Endothelial cell of umbilical vein (primary cell): ENCODE data around the gene MAML2. TPM values are rescaled to one million over a fixed set of nuclear protein-coding genes. Genes with fewer than 3 reads are reported as not detected.

Experiments
- BruUV-seq: library from RNA; stranded (reverse); fragments of 400-500 nt; replicated peaks from 2 replicates; lab custom pipeline; 2021; lab: Mats Ljungman, UMichigan
- CTCF ChIA-PET: fragments of 300-600, 350-600 bp; sonication (Branson Sonifier 250); formaldehyde crosslinking; loops from one replicate; lab custom pipeline; 2021; ENCODE audit warnings: antibody characterized with exemption, inconsistent platforms; lab: Charles Lee
- POLR2A ChIA-PET: fragments of 300-600, 350-600 bp; sonication (Branson Sonifier 250); formaldehyde crosslinking; loops from one replicate; lab custom pipeline; 2021; ENCODE audit warnings: antibody characterized with exemption, inconsistent platforms; lab: Charles Lee
- DNase-seq: peaks from one replicate; pipeline ENCODE4 v3.0.0-alpha.2; 2011; ENCODE audit warnings: low read depth, low spot score
- FAIRE-seq: peaks from 2 replicates; lab custom pipeline; 2011; peaks lifted over from hg19 to GRCh38; lab: Jason Lieb, UNC
- H2AFZ ChIP-seq: 2 replicates; pipeline ENCODE4 v1.6.0; 2012; ENCODE audit warnings: low read depth, low read length, control low read depth, inconsistent platforms
- H3K27ac ChIP-seq: 2 replicates; pipeline ENCODE4 v1.5.1; 2011; ENCODE audit warnings: low read depth, mild to moderate bottlenecking, control low read depth, low read length, moderate library complexity; ENCODE audit not compliant: insufficient read depth
- H3K27me3 ChIP-seq, 2 experiments: 2 replicates each; pipeline versions ENCODE4 v1.6.0 to v1.6.1; 2011; ENCODE audit warnings: low read length in 2 of 2, mixed read lengths in 1 of 2; ENCODE audit not compliant: control insufficient read depth in 2 of 2, insufficient read depth in 2 of 2
- H3K36me3 ChIP-seq, 2 experiments: 2 replicates in 1 of 2; 3 replicates in 1 of 2; pipeline ENCODE4 v1.5.1; 2011; ENCODE audit warnings: low read length in 2 of 2, mild to moderate bottlenecking in 1 of 2, moderate library complexity in 1 of 2; ENCODE audit not compliant: control insufficient read depth in 2 of 2, insufficient read depth in 2 of 2; ENCODE audit errors: extremely low read depth in 1 of 2
- H3K4me1 ChIP-seq: 3 replicates; pipeline ENCODE4 v1.5.1; 2011; ENCODE audit warnings: mild to moderate bottlenecking, low read length; ENCODE audit not compliant: control insufficient read depth, insufficient read depth; ENCODE audit errors: extremely low read depth
- H3K4me2 ChIP-seq: 2 replicates; pipeline ENCODE4 v1.6.1; 2011; ENCODE audit warnings: low read length, control low read depth, mixed read lengths; ENCODE audit not compliant: insufficient read depth
- H3K4me3 ChIP-seq, 3 experiments: fragments of 200-600 bp in 1 of 3; sonication (generic), shearing (Covaris generic) in 1 of 3; replicated peaks in 1 of 3; 2 replicates each; pipeline ENCODE4 v1.5.1; 2011 to 2016; ENCODE audit warnings: control low read depth in 3 of 3, low read length in 3 of 3, mild to moderate bottlenecking in 2 of 3, inconsistent platforms in 1 of 3, low read depth in 1 of 3, moderate library complexity in 1 of 3; ENCODE audit not compliant: insufficient read depth in 1 of 3
- H3K79me2 ChIP-seq: 2 replicates; pipeline ENCODE4 v1.6.0; 2012; ENCODE audit warnings: low read length, inconsistent platforms; ENCODE audit not compliant: control insufficient read depth, insufficient read depth
- H3K9ac ChIP-seq: replicated peaks from 2 replicates; pipeline ENCODE3; 2011; ENCODE audit warnings: low read length, control low read depth; ENCODE audit not compliant: insufficient read depth; ENCODE audit errors: extremely low read depth
- H3K9me1 ChIP-seq: replicated peaks from 3 replicates; pipeline ENCODE4 v1.6.0; 2011; ENCODE audit warnings: mild to moderate bottlenecking, low read length; ENCODE audit not compliant: control insufficient read depth, insufficient read depth; ENCODE audit errors: extremely low read depth
- H3K9me3 ChIP-seq: replicated peaks from 2 replicates; pipeline ENCODE4 v1.5.1; 2012; ENCODE audit warnings: low read length, inconsistent platforms; ENCODE audit not compliant: control insufficient read depth, insufficient read depth
- H4K20me1 ChIP-seq: replicated peaks from 2 replicates; pipeline ENCODE3; 2011; ENCODE audit warnings: mild to moderate bottlenecking, low read length; ENCODE audit not compliant: control insufficient read depth, insufficient read depth; ENCODE audit errors: extremely low read depth
- FOS ChIP-seq: IDR thresholded peaks from 2 replicates; pipeline ENCODE4 v1.6.1; 2011; ENCODE audit warnings: mild to moderate bottlenecking, low read length, moderate library complexity, borderline replicate concordance; ENCODE audit not compliant: insufficient read depth
- GATA2 ChIP-seq: IDR thresholded peaks from 2 replicates; pipeline ENCODE4 v1.7.0; 2011; ENCODE audit warnings: low read depth, mild to moderate bottlenecking, moderate library complexity, mixed read lengths, low read length; ENCODE audit not compliant: insufficient read length, insufficient read depth
- JUN ChIP-seq: IDR thresholded peaks from 2 replicates; pipeline ENCODE4 v1.6.1; 2011; ENCODE audit warnings: borderline replicate concordance, low read depth; ENCODE audit not compliant: insufficient read length, insufficient read depth
- MYC ChIP-seq: IDR thresholded peaks from one replicate; pipeline ENCODE4 v1.6.1; 2011; ENCODE audit warnings: mild to moderate bottlenecking, low read depth, low read length
- dilution Hi-C: fragments of 300-500 bp; cut with MboI; formaldehyde crosslinking; loops from one replicate; pipeline ENCODE4 v1.15.0; 2019; ENCODE audit warnings: low sequenced_read_pairs; ENCODE audit not compliant: extremely low pct_ligation_motif_present
- intact Hi-C: fragments of 100-400 bp; cut with micrococcal nuclease; formaldehyde crosslinking; loops from one replicate; pipeline ENCODE4 v1.10.0; 2022
- polyA plus RNA-seq, 4 experiments: library from polyadenylated mRNA; depleted of rRNA in 3 of 4; stranded (reverse) in 3 of 4; unstranded in 1 of 4; fragments of >200 nt; gene quantifications; 2 replicates each; pipeline versions ENCODE4 v1.2.1 to v1.2.3, GENCODE V29; 2011 to 2012; ENCODE audit warnings: missing spikeins in 1 of 4
- total RNA-seq: library from RNA; stranded (reverse); gene quantifications from 2 replicates; pipeline ENCODE4 v1.2.3, GENCODE V29; 2021
- TF ChIP-seq, protein P1 (sequence below): IDR thresholded peaks from 2 replicates; pipeline ENCODE4 v1.6.1; 2011; ENCODE audit not compliant: insufficient read depth, insufficient read length
- TF ChIP-seq, protein P2 (sequence below), 2 donors: IDR thresholded peaks; 1 replicate in 1 of 2; 2 replicates in 1 of 2; pipeline ENCODE4 v1.5.1; 2011; ENCODE audit warnings: low read length in 2 of 2, mild to moderate bottlenecking in 2 of 2, moderate library complexity in 2 of 2, control low read depth in 1 of 2, inconsistent platforms in 1 of 2, low read depth in 1 of 2; ENCODE audit not compliant: insufficient read depth in 1 of 2; ENCODE audit errors: extremely low read depth in 1 of 2

MAML2 gene
- total and polyA plus RNA-seq, 2 donors (not counting 3 experiments of a cell fraction or from before 2014, with no cell fraction given), result 12.4 to 16.8 TPM

DNA sequence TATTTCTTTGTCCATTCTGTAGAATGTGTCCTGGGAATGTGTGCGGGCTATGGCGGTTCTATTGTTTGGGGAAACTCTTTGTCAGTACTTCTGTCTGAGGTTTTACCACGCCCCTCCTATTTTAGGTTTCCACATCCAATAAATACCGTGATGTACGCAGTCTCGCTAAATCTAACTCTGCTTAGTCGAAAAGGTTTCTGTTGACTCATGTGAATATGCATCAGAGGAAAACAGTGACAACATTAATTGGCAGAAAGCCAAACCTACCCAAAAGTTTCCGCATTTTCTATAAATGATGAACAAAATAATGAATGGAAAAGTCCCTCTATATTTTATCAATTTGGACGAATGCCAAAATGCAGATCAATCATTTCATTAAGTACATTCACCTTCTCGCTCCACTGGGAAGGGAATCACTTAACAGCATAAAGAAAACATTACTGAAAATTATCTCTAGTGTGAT, 143.4 kb downstream of the MAML2 start:
- Histone ChIP-seq H3K4me2 (no peak overlapping the region), H3K4me1 (peaks cover 6% of the 10 kb centered on the region), H2AFZ (no peak overlapping the region), H3K36me3 (no peaks in the 10 kb centered on the region), H3K4me3 (no peak overlapping the region), H3K27ac (no peak overlapping the region), H3K9me3 (no peaks in the 10 kb centered on the region), H3K9ac (no peak overlapping the region), H3K79me2 (no peaks in the 10 kb centered on the region), H3K9me1 (no peaks in the 10 kb centered on the region), H3K27me3 (no peaks in the 10 kb centered on the region), H4K20me1 (no peaks in the 10 kb centered on the region)
- ChIA-PET POLR2A (no interaction called here), CTCF (interaction anchor here (2.2 kb wide), 1 partner anchor 143 kb away, joined by 10 read pairs; the partner anchor contains the start of gene MAML2)
- peak; percentile 41 for TF ChIP-seq JUN
- TF ChIP-seq, protein P1, sequence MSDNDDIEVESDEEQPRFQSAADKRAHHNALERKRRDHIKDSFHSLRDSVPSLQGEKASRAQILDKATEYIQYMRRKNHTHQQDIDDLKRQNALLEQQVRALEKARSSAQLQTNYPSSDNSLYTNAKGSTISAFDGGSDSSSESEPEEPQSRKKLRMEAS, result no peak
- no peak for TF ChIP-seq MYC
- TF ChIP-seq FOS, result peak; percentile 12
- TF ChIP-seq, protein P2, sequence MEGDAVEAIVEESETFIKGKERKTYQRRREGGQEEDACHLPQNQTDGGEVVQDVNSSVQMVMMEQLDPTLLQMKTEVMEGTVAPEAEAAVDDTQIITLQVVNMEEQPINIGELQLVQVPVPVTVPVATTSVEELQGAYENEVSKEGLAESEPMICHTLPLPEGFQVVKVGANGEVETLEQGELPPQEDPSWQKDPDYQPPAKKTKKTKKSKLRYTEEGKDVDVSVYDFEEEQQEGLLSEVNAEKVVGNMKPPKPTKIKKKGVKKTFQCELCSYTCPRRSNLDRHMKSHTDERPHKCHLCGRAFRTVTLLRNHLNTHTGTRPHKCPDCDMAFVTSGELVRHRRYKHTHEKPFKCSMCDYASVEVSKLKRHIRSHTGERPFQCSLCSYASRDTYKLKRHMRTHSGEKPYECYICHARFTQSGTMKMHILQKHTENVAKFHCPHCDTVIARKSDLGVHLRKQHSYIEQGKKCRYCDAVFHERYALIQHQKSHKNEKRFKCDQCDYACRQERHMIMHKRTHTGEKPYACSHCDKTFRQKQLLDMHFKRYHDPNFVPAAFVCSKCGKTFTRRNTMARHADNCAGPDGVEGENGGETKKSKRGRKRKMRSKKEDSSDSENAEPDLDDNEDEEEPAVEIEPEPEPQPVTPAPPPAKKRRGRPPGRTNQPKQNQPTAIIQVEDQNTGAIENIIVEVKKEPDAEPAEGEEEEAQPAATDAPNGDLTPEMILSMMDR (IDR thresholded peaks at IDR 0.05; ENCODE audit: extremely low read depth in 1 of 2, insufficient read depth in 1 of 2, low read depth in 1 of 2, low read length in 2 of 2), result no peak
- TF ChIP-seq GATA2, result no peak
- FAIRE-seq, result no peak
- dilution Hi-C loops, result no loop called here
- peak; percentile 45 for DNase-seq
- BruUV-seq, result no TSS peak
- intact Hi-C loops, result loop anchor here (1.0 kb wide), 1 partner anchor 8 kb away; no protein-coding TSS in a partner anchor
